ENCODE measurements around the gene IPPK. TPM values are rescaled to one million over a fixed set of nuclear protein-coding genes. Genes with fewer than 3 reads are reported as not detected.

IPPK gene
- total RNA-seq, 4 donors from 2014 or later = 10.0 to 26.2 (median 12.5) TPM

DNA sequence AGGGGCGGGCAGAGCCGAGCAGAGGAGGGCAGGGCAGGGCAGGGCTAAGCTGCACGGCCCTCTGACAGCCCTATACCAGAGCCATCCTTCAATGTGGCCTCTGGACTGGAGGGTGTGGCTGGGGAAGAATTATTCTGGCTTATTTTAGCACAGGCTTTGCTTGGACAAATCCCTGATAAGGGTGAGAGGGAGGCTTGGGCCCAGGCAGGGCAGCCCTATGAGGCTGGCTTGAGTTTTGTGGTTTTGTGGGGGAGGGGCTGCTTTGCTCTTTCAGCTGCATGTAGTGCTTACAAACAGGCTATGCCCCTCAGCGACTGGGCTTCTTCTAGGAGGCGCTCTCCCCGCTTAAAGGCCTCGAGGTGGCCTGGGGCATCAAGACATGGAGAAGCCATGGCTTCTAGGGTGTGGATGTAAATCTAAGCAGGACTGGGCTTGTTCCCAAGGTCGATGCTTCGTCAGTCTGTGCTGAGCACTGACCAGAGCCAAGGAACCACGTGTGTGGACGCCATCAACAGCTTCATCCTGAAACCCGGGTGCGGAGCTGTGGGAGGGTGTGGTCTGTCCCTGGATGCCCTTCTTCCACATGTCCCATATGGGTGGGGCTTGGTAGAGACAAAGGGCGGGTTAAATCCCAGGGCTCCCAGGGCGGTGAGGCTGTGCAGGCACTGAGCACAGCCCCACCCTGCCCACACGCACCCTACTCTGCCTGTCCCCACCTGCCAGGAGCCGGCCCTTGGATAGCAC lies 45.7 kb upstream of the IPPK start:
- TF ChIP-seq, protein P1, sequence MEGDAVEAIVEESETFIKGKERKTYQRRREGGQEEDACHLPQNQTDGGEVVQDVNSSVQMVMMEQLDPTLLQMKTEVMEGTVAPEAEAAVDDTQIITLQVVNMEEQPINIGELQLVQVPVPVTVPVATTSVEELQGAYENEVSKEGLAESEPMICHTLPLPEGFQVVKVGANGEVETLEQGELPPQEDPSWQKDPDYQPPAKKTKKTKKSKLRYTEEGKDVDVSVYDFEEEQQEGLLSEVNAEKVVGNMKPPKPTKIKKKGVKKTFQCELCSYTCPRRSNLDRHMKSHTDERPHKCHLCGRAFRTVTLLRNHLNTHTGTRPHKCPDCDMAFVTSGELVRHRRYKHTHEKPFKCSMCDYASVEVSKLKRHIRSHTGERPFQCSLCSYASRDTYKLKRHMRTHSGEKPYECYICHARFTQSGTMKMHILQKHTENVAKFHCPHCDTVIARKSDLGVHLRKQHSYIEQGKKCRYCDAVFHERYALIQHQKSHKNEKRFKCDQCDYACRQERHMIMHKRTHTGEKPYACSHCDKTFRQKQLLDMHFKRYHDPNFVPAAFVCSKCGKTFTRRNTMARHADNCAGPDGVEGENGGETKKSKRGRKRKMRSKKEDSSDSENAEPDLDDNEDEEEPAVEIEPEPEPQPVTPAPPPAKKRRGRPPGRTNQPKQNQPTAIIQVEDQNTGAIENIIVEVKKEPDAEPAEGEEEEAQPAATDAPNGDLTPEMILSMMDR (IDR thresholded peaks at IDR 0.05) = no peak
- DNase-seq (ENCODE audit: low spot score) (no peak), ATAC-seq (ENCODE audit: low FRiP score) (no peak)

GRCh38 chr9:92714787-92715487 lies 45.0 kb upstream of the IPPK start:
- DNase-seq (ENCODE audit: low spot score) (no peak), ATAC-seq (ENCODE audit: low FRiP score) (no peak)
- TF ChIP-seq, protein P1 (IDR thresholded peaks at IDR 0.05) = no peak

DNA sequence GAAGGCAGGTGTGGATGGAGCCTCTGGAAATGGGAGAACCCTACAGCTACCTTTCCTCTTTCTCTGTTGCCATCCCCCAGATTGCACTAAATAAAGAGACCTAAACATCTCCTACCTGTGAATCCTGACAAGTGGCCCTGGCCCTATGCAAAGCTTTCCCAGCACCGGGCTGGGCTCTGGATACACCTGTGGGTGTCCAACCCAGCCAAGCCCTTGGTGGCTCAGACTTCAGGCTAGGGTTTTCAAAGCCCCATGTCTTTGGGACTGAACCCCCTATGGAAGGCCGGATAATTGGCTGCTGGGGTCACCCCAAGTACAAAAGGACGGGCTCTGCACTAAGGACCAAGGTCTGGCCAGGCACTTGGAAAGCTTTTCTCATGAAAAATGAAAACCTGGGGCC lies 44.1 kb upstream of the IPPK start:
- ATAC-seq (ENCODE audit: low FRiP score) (no peak), DNase-seq (ENCODE audit: low spot score) (no peak)
- TF ChIP-seq, protein P1 (IDR thresholded peaks at IDR 0.05) = no peak

- TF ChIP-seq, protein P1 (IDR thresholded peaks at IDR 0.05) = no peak
- DNase-seq (ENCODE audit: low spot score) = no peak
- no peak for ATAC-seq (ENCODE audit: low FRiP score)
Measured at GRCh38 chr9:92713528-92713927, 43.6 kb upstream of the IPPK start.

DNA sequence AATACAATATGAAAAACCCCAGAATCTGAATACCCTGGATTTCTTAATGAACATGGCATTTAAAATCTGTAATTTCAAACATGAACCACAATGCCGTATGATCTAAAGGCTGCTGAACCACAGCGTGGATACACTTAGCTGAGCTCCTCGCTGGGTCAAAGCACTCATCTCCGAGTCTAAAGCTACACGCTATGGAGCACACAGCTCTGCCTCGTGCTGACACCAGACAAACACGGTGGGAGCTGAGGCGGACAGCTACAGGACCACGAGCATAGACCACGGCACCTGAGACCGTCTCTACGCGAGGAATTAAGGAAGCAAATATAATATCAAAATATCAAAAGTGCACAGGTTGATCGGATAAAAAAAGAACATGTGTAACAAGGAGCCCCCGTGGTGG lies 42.8 kb upstream of the IPPK start:
- TF ChIP-seq, protein P1 (IDR thresholded peaks at IDR 0.05) = no peak
- ATAC-seq (ENCODE audit: low FRiP score) (no peak), DNase-seq (ENCODE audit: low spot score) (no peak)

DNA sequence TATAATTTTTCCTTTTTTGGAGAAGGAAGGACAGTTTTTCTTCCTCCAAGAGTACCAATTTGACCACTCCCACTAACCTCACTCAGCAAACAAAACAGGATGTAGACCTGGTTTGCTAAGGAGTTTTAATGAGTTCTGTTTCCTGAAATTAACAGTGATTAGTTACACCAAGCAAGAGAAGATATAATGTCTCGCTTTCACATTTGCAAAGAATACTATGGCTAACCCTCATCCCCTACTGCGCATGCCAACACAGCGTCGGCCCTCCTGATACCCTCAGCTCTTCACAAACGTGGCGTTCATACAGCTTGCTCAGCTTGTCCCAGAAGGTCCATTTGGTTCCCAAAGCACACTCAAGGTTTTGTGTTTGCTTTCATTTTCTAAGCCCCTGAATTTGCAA lies 41.9 kb upstream of the IPPK start:
- ATAC-seq (ENCODE audit: low FRiP score) (no peak), DNase-seq (ENCODE audit: low spot score) (no peak)
- TF ChIP-seq, protein P1 (IDR thresholded peaks at IDR 0.05) = no peak

DNA sequence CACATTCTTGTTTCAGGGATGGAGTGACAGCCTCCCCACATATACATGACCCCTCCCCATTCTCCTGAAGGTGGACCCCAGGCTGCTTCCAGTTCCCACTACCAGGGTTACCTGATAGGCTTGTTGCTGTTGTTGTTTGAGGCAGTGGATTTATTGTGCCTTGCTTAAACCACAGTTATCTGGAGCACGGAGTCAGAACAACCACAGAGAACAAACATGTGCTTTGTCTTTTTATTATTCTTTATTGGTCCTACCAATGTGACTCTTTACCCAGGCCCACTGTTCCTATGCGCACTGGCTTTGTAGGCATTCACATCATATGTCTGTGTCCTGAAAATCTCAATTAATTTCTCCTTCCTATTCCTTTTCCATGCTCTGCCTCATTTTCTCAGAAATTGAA lies 41.2 kb upstream of the IPPK start:
- TF ChIP-seq, protein P1 (IDR thresholded peaks at IDR 0.05) = no peak
- ATAC-seq (ENCODE audit: low FRiP score) (no peak), DNase-seq (ENCODE audit: low spot score) (no peak)
